ENCODE data around the gene LPIN3. TPM values are rescaled to one million over a fixed set of nuclear protein-coding genes. Genes with fewer than 3 reads are reported as not detected.

LPIN3 gene
- total RNA-seq, 1 experiment from 2014 or later = 18.5 TPM

DNA sequence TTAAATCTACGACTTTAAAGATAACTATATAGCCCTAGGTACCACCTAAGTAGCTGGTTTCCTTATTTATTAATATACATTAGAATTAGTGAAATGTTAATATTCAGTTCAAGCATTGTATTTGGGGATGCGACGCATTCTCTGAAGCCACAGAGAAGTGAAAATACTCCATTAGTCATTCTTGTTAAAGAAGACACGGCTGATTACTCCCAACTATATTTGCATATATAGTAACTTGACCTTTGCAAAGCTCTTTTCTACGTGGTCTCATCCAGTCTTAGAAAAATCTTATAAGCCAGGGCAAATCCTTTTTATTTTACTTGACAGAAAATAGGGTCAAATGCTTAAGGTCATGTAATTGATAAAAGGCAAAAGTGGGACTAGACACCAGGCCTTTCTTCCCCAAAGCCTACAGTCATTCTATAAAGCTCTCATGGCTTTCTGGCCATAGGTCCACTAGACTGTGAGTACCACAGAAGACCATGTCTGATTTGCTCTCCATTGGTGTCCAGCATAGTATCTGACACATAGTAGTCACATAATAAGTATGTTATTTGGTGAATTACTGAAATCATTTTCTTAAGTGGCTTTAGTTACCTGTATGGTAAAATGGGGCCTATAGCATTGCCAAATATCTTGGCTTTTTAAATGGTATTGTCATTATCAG lies 34.4 kb upstream of the LPIN3 start:
- Histone ChIP-seq H3K27ac (ENCODE audit: low read depth, low read length) (no peak overlapping the region), H3K27me3 (ENCODE audit: insufficient read depth, low read length) (no peaks in the 10 kb centered on the region), H3K4me1 (ENCODE audit: control insufficient read depth in 1 of 2, insufficient read depth in 2 of 2, low read length in 2 of 2) (no peaks in the 10 kb centered on the region), H3K9ac (ENCODE audit: low read length) (no peak overlapping the region), H4K20me1 (ENCODE audit: insufficient read depth) (no peaks in the 10 kb centered on the region), H3K9me2 (ENCODE audit: insufficient read depth) (no peaks in the 10 kb centered on the region), H3K79me2 (ENCODE audit: insufficient read depth, low read length) (no peaks in the 10 kb centered on the region), H3K4me3 (replicated peaks in 1 of 2; ENCODE audit: low read depth in 1 of 2, low read length in 2 of 2) (no peak overlapping the region), H3K4me2 (ENCODE audit: low read length) (no peak overlapping the region), H3K36me3 (ENCODE audit: control insufficient read depth in 1 of 2, insufficient read depth in 2 of 2, low read length in 2 of 2) (no peaks in the 10 kb centered on the region), H3K9me3 (ENCODE audit: control insufficient read depth in 1 of 2, insufficient read depth in 1 of 2, low read depth in 1 of 2, low read length in 2 of 2) (no peaks in the 10 kb centered on the region), H2AFZ (ENCODE audit: low read depth, low read length, poor library complexity, severe bottlenecking) (no peak overlapping the region)
- ChIA-PET POLR2A (no interaction called here), CTCF (no interaction called here), RAD21 (ENCODE audit: low non-redundant PET in 1 of 2, low total read pairs in 2 of 2, uncharacterized antibody in 2 of 2, unreplicated experiment in 2 of 2) (no interaction called here)
- DNase-seq (ENCODE audit: low read depth, low spot score) (no peak), ATAC-seq (no peak)
- intact Hi-C loops (cut with micrococcal nuclease) = no loop called here
- TF ChIP-seq FOSL1 (IDR thresholded peaks at IDR 0.05; ENCODE audit: low read depth) = no peak
- no peak for TF ChIP-seq ZFX (IDR thresholded peaks at IDR 0.05)
- TF ChIP-seq POLR2A (IDR thresholded peaks at IDR 0.05; ENCODE audit: borderline replicate concordance, extremely low read depth, insufficient read depth, insufficient read length) = no peak
- TF ChIP-seq EGR1 (IDR thresholded peaks at IDR 0.05; ENCODE audit: low read depth) = no peak
- no peak for TF ChIP-seq TCF7L2 (IDR thresholded peaks at IDR 0.05; ENCODE audit: borderline replicate concordance, extremely low read depth, insufficient read depth, insufficient read length)
- no peak for TF ChIP-seq SIN3A (IDR thresholded peaks at IDR 0.05; ENCODE audit: low read depth)
- TF ChIP-seq POLR2AphosphoS5 (IDR thresholded peaks at IDR 0.05; ENCODE audit: low read depth, low read length) = no peak
- no peak for TF ChIP-seq SRF (IDR thresholded peaks at IDR 0.05; ENCODE audit: low read depth)
- TF ChIP-seq, protein P1, sequence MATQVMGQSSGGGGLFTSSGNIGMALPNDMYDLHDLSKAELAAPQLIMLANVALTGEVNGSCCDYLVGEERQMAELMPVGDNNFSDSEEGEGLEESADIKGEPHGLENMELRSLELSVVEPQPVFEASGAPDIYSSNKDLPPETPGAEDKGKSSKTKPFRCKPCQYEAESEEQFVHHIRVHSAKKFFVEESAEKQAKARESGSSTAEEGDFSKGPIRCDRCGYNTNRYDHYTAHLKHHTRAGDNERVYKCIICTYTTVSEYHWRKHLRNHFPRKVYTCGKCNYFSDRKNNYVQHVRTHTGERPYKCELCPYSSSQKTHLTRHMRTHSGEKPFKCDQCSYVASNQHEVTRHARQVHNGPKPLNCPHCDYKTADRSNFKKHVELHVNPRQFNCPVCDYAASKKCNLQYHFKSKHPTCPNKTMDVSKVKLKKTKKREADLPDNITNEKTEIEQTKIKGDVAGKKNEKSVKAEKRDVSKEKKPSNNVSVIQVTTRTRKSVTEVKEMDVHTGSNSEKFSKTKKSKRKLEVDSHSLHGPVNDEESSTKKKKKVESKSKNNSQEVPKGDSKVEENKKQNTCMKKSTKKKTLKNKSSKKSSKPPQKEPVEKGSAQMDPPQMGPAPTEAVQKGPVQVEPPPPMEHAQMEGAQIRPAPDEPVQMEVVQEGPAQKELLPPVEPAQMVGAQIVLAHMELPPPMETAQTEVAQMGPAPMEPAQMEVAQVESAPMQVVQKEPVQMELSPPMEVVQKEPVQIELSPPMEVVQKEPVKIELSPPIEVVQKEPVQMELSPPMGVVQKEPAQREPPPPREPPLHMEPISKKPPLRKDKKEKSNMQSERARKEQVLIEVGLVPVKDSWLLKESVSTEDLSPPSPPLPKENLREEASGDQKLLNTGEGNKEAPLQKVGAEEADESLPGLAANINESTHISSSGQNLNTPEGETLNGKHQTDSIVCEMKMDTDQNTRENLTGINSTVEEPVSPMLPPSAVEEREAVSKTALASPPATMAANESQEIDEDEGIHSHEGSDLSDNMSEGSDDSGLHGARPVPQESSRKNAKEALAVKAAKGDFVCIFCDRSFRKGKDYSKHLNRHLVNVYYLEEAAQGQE (IDR thresholded peaks at IDR 0.05; ENCODE audit: low read depth) = no peak
- no peak for TF ChIP-seq CEBPB (IDR thresholded peaks at IDR 0.05; ENCODE audit: low read depth)
- TF ChIP-seq CBX3 (IDR thresholded peaks at IDR 0.05; ENCODE audit: low read depth) = no peak
- no TSS peak for BruUV-seq (replicated peaks)
